CD14-positive monocyte (primary cell): ENCODE results near the gene NCK1. TPM values are rescaled to one million over a fixed set of nuclear protein-coding genes. Genes with fewer than 3 reads are reported as not detected.

Experiments used
- DNase-seq, 3 donors: peaks; one replicate each; pipeline ENCODE4 v3.0.0-alpha.2; 2011 to 2022
- H2AFZ ChIP-seq: 2 replicates; pipeline ENCODE4 v1.6.0; 2012; ENCODE audit warnings: mild to moderate bottlenecking, low read depth, low read length, inconsistent platforms; ENCODE audit not compliant: insufficient read depth, poor library complexity, severe bottlenecking
- H3K27ac ChIP-seq, 2 donors: 1 replicate in 1 of 2; 2 replicates in 1 of 2; pipeline ENCODE4 v1.5.1; 2012 to 2013; ENCODE audit warnings: low read length in 2 of 2, control low read depth in 1 of 2, inconsistent platforms in 1 of 2, low read depth in 1 of 2, mild to moderate bottlenecking in 1 of 2
- H3K27me3 ChIP-seq, 2 donors: one replicate each; pipeline versions ENCODE4 v1.6.0 to v1.6.1; 2011 to 2013; ENCODE audit warnings: low read length in 2 of 2; ENCODE audit not compliant: control insufficient read depth in 2 of 2, insufficient read depth in 2 of 2
- H3K36me3 ChIP-seq, 2 donors: replicated peaks in 1 of 2; 1 replicate in 1 of 2; 2 replicates in 1 of 2; pipeline versions ENCODE4 v1.5.1 to v1.6.1; 2012 to 2013; ENCODE audit warnings: low read length in 2 of 2, control low read depth in 1 of 2, inconsistent platforms in 1 of 2, mild to moderate bottlenecking in 1 of 2; ENCODE audit not compliant: insufficient read depth in 2 of 2, control insufficient read depth in 1 of 2
- H3K4me1 ChIP-seq, 2 donors: 1 replicate in 1 of 2; 2 replicates in 1 of 2; pipeline versions ENCODE4 v1.5.1 to v1.6.1; 2012 to 2013; ENCODE audit warnings: low read length in 2 of 2, control low read depth in 1 of 2, inconsistent platforms in 1 of 2, mild to moderate bottlenecking in 1 of 2, moderate library complexity in 1 of 2; ENCODE audit not compliant: insufficient read depth in 2 of 2, control insufficient read depth in 1 of 2
- H3K4me2 ChIP-seq: replicated peaks from 2 replicates; pipeline ENCODE3; 2012; ENCODE audit warnings: low read length, moderate library complexity, mild to moderate bottlenecking; ENCODE audit not compliant: poor library complexity, severe bottlenecking; ENCODE audit errors: extremely low read depth
- H3K4me3 ChIP-seq, 3 experiments: fragments of 200-600 bp in 1 of 3; sonication (generic) in 1 of 3; replicated peaks in 1 of 3; 1 replicate in 2 of 3; 2 replicates in 1 of 3; pipeline ENCODE4 v1.5.1; 2011 to 2013; ENCODE audit warnings: low read length in 3 of 3, mild to moderate bottlenecking in 3 of 3, control low read depth in 2 of 3, low read depth in 2 of 3, inconsistent platforms in 1 of 3, moderate library complexity in 1 of 3
- H3K79me2 ChIP-seq: 2 replicates; pipeline ENCODE4 v1.6.0; 2012; ENCODE audit warnings: mild to moderate bottlenecking, control low read depth, inconsistent platforms, low read length, moderate library complexity; ENCODE audit not compliant: insufficient read depth
- H3K9ac ChIP-seq: 2 replicates; pipeline ENCODE4 v1.6.0; 2017; ENCODE audit warnings: low read length, mild to moderate bottlenecking; ENCODE audit not compliant: insufficient read depth, poor library complexity, severe bottlenecking
- H3K9me3 ChIP-seq, 2 donors: replicated peaks in 1 of 2; 1 replicate in 1 of 2; 2 replicates in 1 of 2; pipeline versions ENCODE4 v1.5.1 to v1.6.1; 2012 to 2013; ENCODE audit warnings: low read length in 2 of 2, control low read depth in 1 of 2; ENCODE audit not compliant: control insufficient read depth in 1 of 2, insufficient read depth in 1 of 2
- H4K20me1 ChIP-seq: 2 replicates; pipeline ENCODE4 v1.6.0; 2012; ENCODE audit warnings: mild to moderate bottlenecking, low read length, control low read depth, moderate library complexity; ENCODE audit not compliant: insufficient read depth
- H3K27ac Mint-ChIP-seq, 7 donors: one replicate each; pipeline ENCODE4 v1.8.0; 2020; ENCODE audit warnings: mild to moderate bottlenecking in 7 of 7, mixed read lengths in 7 of 7, moderate library complexity in 6 of 7, inconsistent platforms in 2 of 7
- H3K27me3 Mint-ChIP-seq, 3 donors: one replicate each; pipeline ENCODE4 v1.8.0; 2021 to 2022; ENCODE audit warnings: low read depth in 3 of 3, mild to moderate bottlenecking in 3 of 3, mixed read lengths in 3 of 3, moderate library complexity in 3 of 3, inconsistent platforms in 1 of 3
- H3K36me3 Mint-ChIP-seq, 2 donors: one replicate each; pipeline ENCODE4 v1.8.0; 2020; ENCODE audit warnings: mixed read lengths in 2 of 2, inconsistent platforms in 1 of 2, mild to moderate bottlenecking in 1 of 2
- H3K4me1 Mint-ChIP-seq: one replicate; pipeline ENCODE4 v1.8.0; 2020; ENCODE audit warnings: mild to moderate bottlenecking, mixed read lengths
- H3K4me3 Mint-ChIP-seq, 2 donors: one replicate each; pipeline ENCODE4 v1.8.0; 2020; ENCODE audit warnings: mild to moderate bottlenecking in 2 of 2, mixed read lengths in 2 of 2, moderate library complexity in 1 of 2
- H3K9me3 Mint-ChIP-seq, 7 donors: one replicate each; pipeline ENCODE4 v1.8.0; 2020 to 2022; ENCODE audit warnings: mixed read lengths in 7 of 7, mild to moderate bottlenecking in 6 of 7, moderate library complexity in 6 of 7, inconsistent platforms in 2 of 7
- WGBS: methylation state at CpG from one replicate; pipeline ENCODE4 v1.1.5; 2013; ENCODE audit warnings: missing lambda C conversion rate; ENCODE audit not compliant: insufficient coverage; 5-methylcytosine and 5-hydroxymethylcytosine counted together
- intact Hi-C, 2 donors: fragments of 100-400 bp; cut with micrococcal nuclease; formaldehyde crosslinking; loops; one replicate each; pipeline versions ENCODE4 v1.15.0 to v1.15.1; 2023
- polyA plus RNA-seq, 3 donors: library from polyadenylated mRNA; depleted of rRNA in 1 of 3; unstranded in 2 of 3; stranded (reverse) in 1 of 3; fragments of 300-500 nt in 2 of 3; fragments of >200 nt in 1 of 3; fragmentation: Illumina TruSeq in 2 of 3; gene quantifications; 1 replicate in 2 of 3; 2 replicates in 1 of 3; pipeline ENCODE4 v1.2.3, GENCODE V29; 2012 to 2021
- TF ChIP-seq, protein P1 (sequence below): fragments of 200-600 bp; IDR thresholded peaks from one replicate; pipeline ENCODE4 v1.8.0; 2022; ENCODE audit warnings: antibody characterized with exemption, mild to moderate bottlenecking

NCK1 gene
- polyA plus RNA-seq, 3 donors: 20.4 to 28.8 (median 22.8) TPM

DNA sequence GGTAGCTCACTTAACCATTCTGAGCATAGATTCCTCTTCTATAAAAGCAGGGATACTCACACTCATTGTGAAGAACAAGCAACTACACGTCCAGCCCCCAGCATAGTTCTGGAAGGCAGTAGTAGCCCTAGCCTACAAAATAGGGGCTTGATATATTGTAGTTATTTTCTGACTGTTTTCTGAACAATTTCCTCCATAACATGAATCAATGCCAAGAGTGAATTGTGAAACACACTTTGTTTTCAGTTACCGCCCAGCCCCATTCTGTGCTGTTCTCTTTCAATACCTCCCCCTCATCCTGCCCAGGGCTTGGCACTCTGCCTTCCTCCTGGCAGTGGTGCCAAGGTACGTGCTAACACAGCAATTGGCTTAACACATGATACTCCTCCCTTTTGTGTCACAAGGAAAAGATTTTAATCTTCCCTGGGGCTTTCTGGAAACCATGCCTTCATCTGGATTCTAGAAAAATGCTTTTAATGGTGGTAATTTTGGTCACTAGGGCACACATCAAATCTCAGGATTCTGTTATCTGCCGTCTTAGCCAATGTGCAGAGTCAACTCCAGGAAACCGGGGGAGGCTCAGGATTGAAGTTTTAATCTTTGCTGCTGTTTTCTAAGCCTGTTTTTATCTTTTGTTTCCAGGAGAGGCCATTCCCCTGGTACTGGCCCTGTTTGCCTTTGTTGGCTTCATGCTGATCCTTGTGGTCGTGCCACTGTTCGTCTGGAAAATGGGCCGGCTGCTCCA, 132.9 kb downstream of the NCK1 start:
- no peak overlapping the region for H3K9ac ChIP-seq
- DNase-seq: peak in 2 of 3 donors; percentile 8 to 10
- intact Hi-C loops: no loop called here
- H3K36me3 ChIP-seq: no peaks in the 10 kb centered on the region
- H3K79me2 ChIP-seq: no peaks in the 10 kb centered on the region
- H3K27ac ChIP-seq: peak overlapping the region in 1 of 2 donors; percentile 69
- 35% methylated on average over 5 of the region's 8 CpGs for WGBS
- Mint-ChIP-seq H3K4me1 (peaks cover 35% of the 10 kb centered on the region), H3K4me3 (peak overlapping the region in 1 of 2 donors; percentile 62), H3K27ac (peak overlapping the region in 5 of 7 donors; percentile 50 to 86 (median 71)), H3K9me3 (peaks cover 0 to 5% (median 0%) of the 10 kb centered on the region in 7 donors), H3K36me3 (no peaks in the 10 kb centered on the region), H3K27me3 (peaks cover 0 to 1% (median 0%) of the 10 kb centered on the region in 3 donors)
- peak overlapping the region in 1 of 3 experiments; percentile 21 for H3K4me3 ChIP-seq
- H4K20me1 ChIP-seq: no peaks in the 10 kb centered on the region
- peak overlapping the region; percentile 28 for H3K4me2 ChIP-seq
- H3K9me3 ChIP-seq: no peaks in the 10 kb centered on the region
- H3K27me3 ChIP-seq: no peaks in the 10 kb centered on the region
- peaks cover 21 to 32% of the 10 kb centered on the region in 2 donors for H3K4me1 ChIP-seq
- peak overlapping the region; percentile 19 for H2AFZ ChIP-seq
- TF ChIP-seq, protein P1, sequence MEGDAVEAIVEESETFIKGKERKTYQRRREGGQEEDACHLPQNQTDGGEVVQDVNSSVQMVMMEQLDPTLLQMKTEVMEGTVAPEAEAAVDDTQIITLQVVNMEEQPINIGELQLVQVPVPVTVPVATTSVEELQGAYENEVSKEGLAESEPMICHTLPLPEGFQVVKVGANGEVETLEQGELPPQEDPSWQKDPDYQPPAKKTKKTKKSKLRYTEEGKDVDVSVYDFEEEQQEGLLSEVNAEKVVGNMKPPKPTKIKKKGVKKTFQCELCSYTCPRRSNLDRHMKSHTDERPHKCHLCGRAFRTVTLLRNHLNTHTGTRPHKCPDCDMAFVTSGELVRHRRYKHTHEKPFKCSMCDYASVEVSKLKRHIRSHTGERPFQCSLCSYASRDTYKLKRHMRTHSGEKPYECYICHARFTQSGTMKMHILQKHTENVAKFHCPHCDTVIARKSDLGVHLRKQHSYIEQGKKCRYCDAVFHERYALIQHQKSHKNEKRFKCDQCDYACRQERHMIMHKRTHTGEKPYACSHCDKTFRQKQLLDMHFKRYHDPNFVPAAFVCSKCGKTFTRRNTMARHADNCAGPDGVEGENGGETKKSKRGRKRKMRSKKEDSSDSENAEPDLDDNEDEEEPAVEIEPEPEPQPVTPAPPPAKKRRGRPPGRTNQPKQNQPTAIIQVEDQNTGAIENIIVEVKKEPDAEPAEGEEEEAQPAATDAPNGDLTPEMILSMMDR: no peak

DNA sequence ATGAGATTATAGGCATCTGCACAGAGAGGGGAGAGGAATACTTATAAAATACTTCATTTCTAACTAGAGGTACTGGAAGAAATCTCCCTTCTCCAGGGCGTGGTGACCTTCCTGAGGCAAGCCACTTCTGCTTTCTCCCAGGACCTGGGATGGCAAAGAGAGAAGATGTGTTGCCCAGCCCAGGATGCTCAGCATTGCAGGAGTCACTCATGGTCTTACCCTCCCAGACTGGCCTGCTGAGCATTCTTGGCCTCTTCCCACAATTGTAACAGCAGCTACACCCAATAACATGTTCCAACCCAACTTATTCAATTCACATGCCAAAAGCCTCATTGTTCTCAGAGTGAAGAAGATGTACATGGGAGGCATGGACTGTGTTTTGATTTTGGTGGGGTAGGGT, 133.6 kb downstream of the NCK1 start:
- peak in 2 of 3 donors; percentile 4 to 14 for DNase-seq
- Histone ChIP-seq H3K27me3 (no peaks in the 10 kb centered on the region), H3K4me2 (peak overlapping the region; percentile 28), H3K9ac (no peak overlapping the region), H3K27ac (peak overlapping the region in 1 of 2 donors; percentile 8), H3K79me2 (no peaks in the 10 kb centered on the region), H4K20me1 (no peaks in the 10 kb centered on the region), H2AFZ (no peak overlapping the region), H3K36me3 (no peaks in the 10 kb centered on the region), H3K9me3 (no peaks in the 10 kb centered on the region), H3K4me3 (peak overlapping the region in 1 of 3 experiments; percentile 7), H3K4me1 (peaks cover 21 to 32% of the 10 kb centered on the region in 2 donors)
- TF ChIP-seq, protein P1: no peak
- intact Hi-C loops: no loop called here
- Mint-ChIP-seq H3K27me3 (peaks cover 0 to 3% (median 0%) of the 10 kb centered on the region in 3 donors), H3K27ac (peak overlapping the region in 4 of 7 donors; percentile 60 to 86 (median 70)), H3K4me3 (no peak overlapping the region), H3K4me1 (peaks cover 35% of the 10 kb centered on the region), H3K9me3 (peaks cover 0 to 5% (median 0%) of the 10 kb centered on the region in 7 donors), H3K36me3 (no peaks in the 10 kb centered on the region)
- WGBS: no CpG with 5 or more reads among the region's 1 CpG

Other genes starting within 250 kb of the NCK1 start
- 1 to 10 TPM; 7.2 to 10.0 (median 7.5) TPM for gene STAG1, start 109.8 kb upstream of the NCK1 start, polyA plus RNA-seq
- not detected for gene SLC35G2, start 43.1 kb upstream of the NCK1 start, polyA plus RNA-seq
- 1 to 10 TPM in 1 of 3 donors, under 1 TPM in 1, not detected in 1; 0.16 to 1.2 TPM for gene IL20RB, start 95.8 kb downstream of the NCK1 start, polyA plus RNA-seq